ENCODE data around the gene AKT3.
"Not testable (repeated sequence)": the region's sequence is repeated elsewhere in the genome, so short reads cannot be mapped to it uniquely, and the experiment has no call there.

Gene AKT3

GRCh38 chr1:243842161-243842560 lies 7.9 kb downstream of the AKT3 start:
- DNase-seq (ENCODE audit: low read depth in 2 of 2) = no peak

- DNase-seq (ENCODE audit: low read depth in 2 of 2) = no peak
Measured at GRCh38 chr1:243841507-243841906, 8.5 kb downstream of the AKT3 start.

- DNase-seq (ENCODE audit: low read depth in 2 of 2) = no peak
Measured at GRCh38 chr1:243837907-243838535, 12.0 kb downstream of the AKT3 start.

GRCh38 chr1:243834130-243834529 lies 15.9 kb downstream of the AKT3 start:
- no peak for DNase-seq (ENCODE audit: low read depth in 2 of 2)

- no peak for DNase-seq (ENCODE audit: low read depth in 2 of 2)
Measured at GRCh38 chr1:243831463-243831862, 18.6 kb downstream of the AKT3 start.

- no peak for DNase-seq (ENCODE audit: low read depth in 2 of 2)
Measured at GRCh38 chr1:243827206-243827605, 22.8 kb downstream of the AKT3 start.

GRCh38 chr1:243824907-243825306 lies 25.1 kb downstream of the AKT3 start:
- not testable (repeated sequence) for DNase-seq (ENCODE audit: low read depth in 2 of 2)

- no peak for DNase-seq (ENCODE audit: low read depth in 2 of 2)
Measured at GRCh38 chr1:243821177-243821680, 28.8 kb downstream of the AKT3 start.

- DNase-seq (ENCODE audit: low read depth in 2 of 2) = no peak
Measured at GRCh38 chr1:243819438-243819839, 30.6 kb downstream of the AKT3 start.

- no peak for DNase-seq (ENCODE audit: low read depth in 2 of 2)
Measured at GRCh38 chr1:243818978-243819377, 31.1 kb downstream of the AKT3 start.

- DNase-seq (ENCODE audit: low read depth in 2 of 2) = no peak
Measured at GRCh38 chr1:243814718-243815117, 35.3 kb downstream of the AKT3 start.

- not testable (repeated sequence) for DNase-seq (ENCODE audit: low read depth in 2 of 2)
Measured at GRCh38 chr1:243807346-243807745, 42.7 kb downstream of the AKT3 start.

GRCh38 chr1:243806310-243806709 lies 43.7 kb downstream of the AKT3 start:
- DNase-seq (ENCODE audit: low read depth in 2 of 2) = no peak

- no peak for DNase-seq (ENCODE audit: low read depth in 2 of 2)
Measured at GRCh38 chr1:243802736-243803135, 47.3 kb downstream of the AKT3 start.

- DNase-seq (ENCODE audit: low read depth in 2 of 2) = no peak
Measured at GRCh38 chr1:243801378-243801777, 48.7 kb downstream of the AKT3 start.

GRCh38 chr1:243799908-243800307 lies 50.1 kb downstream of the AKT3 start:
- no peak for DNase-seq (ENCODE audit: low read depth in 2 of 2)

- no peak for DNase-seq (ENCODE audit: low read depth in 2 of 2)
Measured at GRCh38 chr1:243798726-243799125, 51.3 kb downstream of the AKT3 start.

- no peak for DNase-seq (ENCODE audit: low read depth in 2 of 2)
Measured at GRCh38 chr1:243796016-243796415, 54.0 kb downstream of the AKT3 start.

- DNase-seq (ENCODE audit: low read depth in 2 of 2) = no peak
Measured at GRCh38 chr1:243793298-243793697, 56.7 kb downstream of the AKT3 start.

GRCh38 chr1:243792891-243793290 lies 57.2 kb downstream of the AKT3 start:
- DNase-seq (ENCODE audit: low read depth in 2 of 2) = no peak

- DNase-seq (ENCODE audit: low read depth in 2 of 2) = no peak
Measured at GRCh38 chr1:243792401-243792800, 57.6 kb downstream of the AKT3 start.

- no peak for DNase-seq (ENCODE audit: low read depth in 2 of 2)
Measured at GRCh38 chr1:243791586-243792267, 58.3 kb downstream of the AKT3 start.

GRCh38 chr1:243790404-243790803 lies 59.6 kb downstream of the AKT3 start:
- DNase-seq (ENCODE audit: low read depth in 2 of 2) = no peak
